HCT116 (cell line): Measurements from ENCODE around the gene PRRT3. TPM values are rescaled to one million over a fixed set of nuclear protein-coding genes. Genes with fewer than 3 reads are reported as not detected.

Experiments used
- ATAC-seq: fragments of 200-7000 bp; cut with Tn5 transposase; 2 replicates; pipeline ENCODE4 v1.9.1; 2020; ENCODE audit warnings: mild to moderate bottlenecking, moderate library complexity
- BruUV-seq: library from RNA; stranded (reverse); fragments of 400-500 nt; replicated peaks from 2 replicates; lab custom pipeline; 2021; lab: Mats Ljungman, UMichigan
- CTCF ChIA-PET: fragments of 300-600 bp; sonication (Branson Sonifier 250); formaldehyde crosslinking; loops from one replicate; lab custom pipeline; 2021; ENCODE audit warnings: antibody characterized with exemption; lab: Charles Lee
- POLR2A ChIA-PET: fragments of 300-600, 350-600 bp; sonication (Branson Sonifier 250); formaldehyde crosslinking; loops from one replicate; lab custom pipeline; 2021; ENCODE audit warnings: antibody characterized with exemption; lab: Charles Lee
- RAD21 ChIA-PET, 2 experiments: fragments of 300-600 bp; sonication (Branson Sonifier 250); formaldehyde crosslinking; loops; one replicate each; lab custom pipeline; 2023; ENCODE audit warnings: low total read pairs in 2 of 2; ENCODE audit not compliant: uncharacterized antibody in 2 of 2, unreplicated experiment in 2 of 2, low non-redundant PET in 1 of 2; lab: Charles Lee
- DNase-seq: peaks from one replicate; pipeline ENCODE4 v3.0.0-alpha.2; 2010; ENCODE audit warnings: low read depth, low spot score
- H2AFZ ChIP-seq: fragments of 200-600 bp; shearing (Covaris generic), sonication (generic); 2 replicates; pipeline ENCODE4 v1.6.1; 2017; ENCODE audit warnings: low read depth, mixed run types, mixed read lengths, antibody characterized with exemption, low read length; ENCODE audit not compliant: poor library complexity, severe bottlenecking
- H3K27ac ChIP-seq: 2 replicates; pipeline ENCODE4 v1.5.1; 2012; ENCODE audit warnings: low read depth, low read length
- H3K27me3 ChIP-seq: fragments of 200-600 bp; sonication (generic); 2 replicates; pipeline ENCODE4 v1.6.1; 2016; ENCODE audit warnings: mixed run types, low read length, mixed read lengths; ENCODE audit not compliant: insufficient read depth
- H3K36me3 ChIP-seq, 2 experiments: fragments of 200-500 bp in 1 of 2; fragments of 200-600 bp in 1 of 2; sonication (Bioruptor generic) in 1 of 2; sonication (generic) in 1 of 2; 2 replicates each; pipeline versions ENCODE4 v1.5.1 to v1.6.1; 2014 to 2016; ENCODE audit warnings: low read length in 2 of 2, inconsistent platforms in 1 of 2, mixed read lengths in 1 of 2, mixed run types in 1 of 2; ENCODE audit not compliant: insufficient read depth in 2 of 2, control insufficient read depth in 1 of 2
- H3K4me1 ChIP-seq, 2 experiments: fragments of 200-600 bp in 1 of 2; sonication (generic) in 1 of 2; 2 replicates each; pipeline versions ENCODE4 v1.5.1 to v1.6.1; 2012 to 2017; ENCODE audit warnings: low read length in 2 of 2, inconsistent platforms in 1 of 2, mild to moderate bottlenecking in 1 of 2, mixed read lengths in 1 of 2, mixed run types in 1 of 2, moderate library complexity in 1 of 2; ENCODE audit not compliant: insufficient read depth in 2 of 2, control insufficient read depth in 1 of 2
- H3K4me2 ChIP-seq: fragments of 200-600 bp; sonication (generic); 2 replicates; pipeline ENCODE4 v1.6.1; 2017; ENCODE audit warnings: mixed run types, low read length, mixed read lengths
- H3K4me3 ChIP-seq, 2 experiments: fragments of 200-600 bp in 1 of 2; sonication (generic) in 1 of 2; replicated peaks in 1 of 2; 2 replicates each; pipeline ENCODE4 v1.5.1; 2011 to 2016; ENCODE audit warnings: low read length in 2 of 2, control low read depth in 1 of 2, low read depth in 1 of 2, mild to moderate bottlenecking in 1 of 2, mixed read lengths in 1 of 2, mixed run types in 1 of 2
- H3K79me2 ChIP-seq: fragments of 200-600 bp; sonication (generic); 2 replicates; pipeline ENCODE4 v1.6.1; 2017; ENCODE audit warnings: mild to moderate bottlenecking, mixed run types, low read length, moderate library complexity, mixed read lengths; ENCODE audit not compliant: insufficient read depth
- H3K9ac ChIP-seq: fragments of 200-600 bp; sonication (generic); 2 replicates; pipeline ENCODE4 v1.6.1; 2016; ENCODE audit warnings: low read length, mixed read lengths
- H3K9me2 ChIP-seq: fragments of 200-600 bp; sonication (generic), shearing (Covaris generic); 2 replicates; pipeline ENCODE4 v1.6.1; 2017; ENCODE audit warnings: mixed run types, mild to moderate bottlenecking, moderate library complexity; ENCODE audit not compliant: insufficient read depth
- H3K9me3 ChIP-seq, 2 experiments: fragments of 200-500 bp in 1 of 2; fragments of 200-600 bp in 1 of 2; sonication (Bioruptor generic) in 1 of 2; sonication (generic) in 1 of 2; 2 replicates each; pipeline ENCODE4 v1.6.1; 2014 to 2017; ENCODE audit warnings: low read length in 2 of 2, mixed read lengths in 2 of 2, inconsistent platforms in 1 of 2, low read depth in 1 of 2, mild to moderate bottlenecking in 1 of 2, mixed run types in 1 of 2, moderate library complexity in 1 of 2; ENCODE audit not compliant: control insufficient read depth in 1 of 2, insufficient read depth in 1 of 2
- H4K20me1 ChIP-seq: fragments of 200-600 bp; sonication (generic), shearing (Covaris generic); 2 replicates; pipeline ENCODE4 v1.6.1; 2017; ENCODE audit warnings: mixed run types, mild to moderate bottlenecking, moderate library complexity; ENCODE audit not compliant: insufficient read depth
- EZH2phosphoT487 ChIP-seq: fragments of 200-600 bp; IDR thresholded peaks from 2 replicates; pipeline ENCODE4 v1.6.1; 2018; ENCODE audit warnings: antibody characterized with exemption, borderline replicate concordance
- JUND ChIP-seq: IDR thresholded peaks from 2 replicates; pipeline ENCODE4 v1.6.1; 2012
- RAD21 ChIP-seq: IDR thresholded peaks from 2 replicates; pipeline ENCODE4 v1.6.1; 2012; ENCODE audit warnings: low read depth, mild to moderate bottlenecking
- intact Hi-C: fragments of 100-400 bp; cut with micrococcal nuclease; formaldehyde crosslinking; loops from 2 replicates; pipeline ENCODE4 v1.10.0; 2022
- total RNA-seq: library from RNA; stranded (reverse); gene quantifications from one replicate; pipeline ENCODE4 v1.2.1, GENCODE V29; 2021; ENCODE audit not compliant: unreplicated experiment

PRRT3 gene
- total RNA-seq, 1 experiment from 2014 or later = 0.96 TPM

- Histone ChIP-seq H3K4me2 (no peak overlapping the region), H3K4me3 (no peak overlapping the region), H4K20me1 (no peaks in the 10 kb centered on the region), H3K36me3 (no peaks in the 10 kb centered on the region; a peak in 1 of 4 replicates), H3K9ac (no peak overlapping the region), H3K27ac (no peak overlapping the region), H3K4me1 (peaks cover 4 to 12% of the 10 kb centered on the region in 2 experiments; a peak in 3 of 4 replicates), H3K79me2 (no peaks in the 10 kb centered on the region), H3K9me3 (no peaks in the 10 kb centered on the region), H3K27me3 (no peaks in the 10 kb centered on the region), H2AFZ (no peak overlapping the region), H3K9me2 (no peaks in the 10 kb centered on the region)
- no peak for TF ChIP-seq RAD21
- CTCF ChIA-PET = no interaction called here
- POLR2A ChIA-PET = no interaction called here
- BruUV-seq = no TSS peak
- ATAC-seq = no peak
- intact Hi-C loops = no loop called here
- RAD21 ChIA-PET = no interaction called here
- no peak for DNase-seq
These were observed 39.8 kb downstream of the PRRT3 start for GRCh38 chr3:9912294-9912935.

- no peak for ATAC-seq
- TF ChIP-seq JUND (no peak), EZH2phosphoT487 (no peak)
- no peak overlapping the region for H3K9ac ChIP-seq
- no TSS peak for BruUV-seq
- H3K27ac ChIP-seq = no peak overlapping the region
- no peak overlapping the region for H3K4me2 ChIP-seq
- no peak overlapping the region for H2AFZ ChIP-seq
- H3K4me3 ChIP-seq = no peak overlapping the region
- no peaks in the 10 kb centered on the region for H4K20me1 ChIP-seq
- peaks cover 0 to under 1% of the 10 kb centered on the region in 2 experiments; a peak in 1 of 4 replicates for H3K36me3 ChIP-seq
- POLR2A ChIA-PET = no interaction called here
- H3K79me2 ChIP-seq = no peaks in the 10 kb centered on the region
- H3K9me2 ChIP-seq = no peaks in the 10 kb centered on the region
- H3K9me3 ChIP-seq = no peaks in the 10 kb centered on the region
- peaks cover 0 to 7% of the 10 kb centered on the region in 2 experiments; a peak in 2 of 4 replicates for H3K4me1 ChIP-seq
- CTCF ChIA-PET = no interaction called here
- intact Hi-C loops = no loop called here
- H3K27me3 ChIP-seq = no peaks in the 10 kb centered on the region
- DNase-seq = no peak
- RAD21 ChIA-PET = no interaction called here
These were observed 40.3 kb downstream of the PRRT3 start for GRCh38 chr3:9911863-9912262.
